ENCODE results near the gene TPBG. TPM values are rescaled to one million over a fixed set of nuclear protein-coding genes. Genes with fewer than 3 reads are reported as not detected.
"Not testable (repeated sequence)": the region's sequence is repeated elsewhere in the genome, so short reads cannot be mapped to it uniquely, and the experiment has no call there.

Gene TPBG
- total RNA-seq, 1 donor from 2014 or later = 15.5 TPM

GRCh38 chr6:82371799-82372546, 8.4 kb downstream of the TPBG start:
- intact Hi-C loops (cut with DNase I) = no loop called here
- DNase-seq (ENCODE audit: low spot score) (no peak), ATAC-seq (no peak)

DNA sequence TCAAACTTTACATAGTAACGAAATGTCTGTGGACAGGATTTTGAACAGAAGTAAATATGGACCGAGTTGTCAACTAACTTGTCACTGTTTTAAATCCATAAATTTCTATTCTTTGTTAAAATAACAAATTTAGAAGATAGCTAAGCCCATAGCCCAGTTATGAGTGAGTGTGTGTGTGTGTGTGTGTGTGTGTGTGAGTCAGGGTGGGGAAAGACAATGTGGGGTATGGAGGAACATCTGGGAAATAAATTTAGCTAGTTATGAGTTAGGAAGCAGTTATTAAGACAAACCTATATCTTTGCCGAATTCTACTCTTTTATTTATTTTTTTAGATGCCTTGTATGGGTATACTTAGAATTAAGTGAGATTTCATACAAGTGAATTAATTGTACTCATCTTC, 9.0 kb downstream of the TPBG start:
- ATAC-seq (no peak), DNase-seq (ENCODE audit: low spot score) (no peak)
- intact Hi-C loops (cut with DNase I) = no loop called here

DNA sequence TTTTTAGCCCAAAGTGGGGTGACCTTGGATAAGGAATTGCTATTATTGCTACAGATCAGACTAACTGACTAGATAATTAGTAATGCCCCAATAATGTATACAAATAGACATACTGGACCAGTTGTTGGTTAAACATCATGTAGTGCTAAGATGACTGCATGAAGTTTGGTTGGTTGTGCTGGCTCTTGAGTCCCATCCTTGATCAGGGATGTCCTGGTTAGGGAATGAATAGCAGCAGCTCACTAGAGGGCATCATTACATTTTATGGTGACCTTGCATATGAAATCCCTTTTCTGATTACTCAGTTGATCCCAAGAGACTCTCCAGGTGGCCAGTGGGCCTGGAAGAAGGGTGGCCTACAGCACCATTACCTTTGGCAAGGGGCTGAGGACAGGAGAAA, 10.9 kb downstream of the TPBG start:
- ATAC-seq (no peak), DNase-seq (ENCODE audit: low spot score) (no peak)
- intact Hi-C loops (cut with DNase I) = no loop called here

DNA sequence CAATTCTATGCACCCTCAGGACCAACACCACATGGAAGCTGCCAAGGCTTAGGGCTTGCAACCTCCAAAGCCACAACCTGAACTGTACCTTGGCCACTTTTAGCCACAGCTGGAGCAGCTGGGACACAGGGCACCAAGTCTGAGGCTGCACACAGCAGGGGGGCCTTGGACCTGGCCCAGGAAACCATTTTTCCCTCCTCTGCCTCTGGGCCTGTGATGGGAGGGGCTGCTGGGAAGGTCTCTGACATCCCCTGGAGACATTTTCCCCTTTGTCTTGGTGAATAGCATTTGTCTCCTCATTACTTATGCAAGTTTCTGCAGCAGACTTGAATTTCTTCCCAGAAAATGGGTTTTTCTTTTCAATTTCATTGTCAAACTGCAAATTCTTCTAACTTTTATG, 13.0 kb downstream of the TPBG start:
- ATAC-seq (no peak), DNase-seq (ENCODE audit: low spot score) (no peak)
- intact Hi-C loops (cut with DNase I) = no loop called here

GRCh38 chr6:82380566-82381185, 17.1 kb downstream of the TPBG start:
- intact Hi-C loops (cut with DNase I) = no loop called here
- ATAC-seq = no peak
- DNase-seq (ENCODE audit: low spot score) = no peak

DNA sequence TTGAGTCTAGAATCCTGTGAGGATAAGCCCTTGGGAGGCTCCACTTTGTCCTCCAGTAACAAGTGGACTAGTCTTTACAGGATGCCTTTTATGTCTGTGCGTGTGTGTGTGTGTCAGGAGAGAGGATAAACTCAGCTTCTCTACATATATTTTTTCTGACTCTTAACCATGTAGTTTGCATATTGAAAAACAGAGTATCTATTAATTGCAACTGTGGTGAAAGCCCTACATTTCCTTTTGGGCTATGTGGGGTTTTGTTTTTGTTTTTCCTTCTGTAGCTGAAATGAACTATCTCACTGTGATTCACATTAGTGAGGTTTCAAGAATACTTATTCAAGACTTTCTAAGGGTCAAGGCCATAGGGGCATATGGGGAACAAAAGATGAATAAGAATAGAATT, 17.7 kb downstream of the TPBG start:
- DNase-seq (ENCODE audit: low spot score) = no peak
- intact Hi-C loops (cut with DNase I) = no loop called here
- no peak for ATAC-seq

- ATAC-seq (no peak), DNase-seq (ENCODE audit: low spot score) (no peak)
- intact Hi-C loops (cut with DNase I) = no loop called here
These were observed 21.5 kb downstream of the TPBG start for GRCh38 chr6:82385102-82385501.

GRCh38 chr6:82385546-82385945, 21.9 kb downstream of the TPBG start:
- ATAC-seq (no peak), DNase-seq (ENCODE audit: low spot score) (no peak)
- intact Hi-C loops (cut with DNase I) = no loop called here

DNA sequence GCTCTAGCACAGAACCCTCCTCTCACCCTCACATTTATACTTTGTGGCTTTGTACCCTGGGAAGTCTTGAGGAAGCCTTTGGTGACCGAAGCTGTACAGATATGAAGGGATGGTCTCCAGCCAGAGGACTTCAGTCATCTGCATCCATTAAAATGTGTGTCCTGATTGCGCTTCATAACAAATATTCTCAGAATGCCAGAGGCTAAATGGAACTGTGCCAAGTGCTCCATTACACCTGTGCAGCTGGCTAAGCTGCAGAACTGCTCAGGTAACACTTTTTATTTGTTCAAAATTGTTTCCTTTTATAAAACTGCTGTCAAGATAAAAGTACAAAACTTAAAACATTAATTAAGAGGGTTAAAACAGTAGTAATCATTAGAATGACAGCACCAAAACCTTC, 22.3 kb downstream of the TPBG start:
- intact Hi-C loops (cut with DNase I) = no loop called here
- no peak for ATAC-seq

GRCh38 chr6:82394770-82395169, 31.2 kb downstream of the TPBG start:
- not testable (repeated sequence) for ATAC-seq

More for the DNA sequence above, 22.3 kb downstream of the TPBG start:
- no peak for DNase-seq (ENCODE audit: low spot score)

DNA sequence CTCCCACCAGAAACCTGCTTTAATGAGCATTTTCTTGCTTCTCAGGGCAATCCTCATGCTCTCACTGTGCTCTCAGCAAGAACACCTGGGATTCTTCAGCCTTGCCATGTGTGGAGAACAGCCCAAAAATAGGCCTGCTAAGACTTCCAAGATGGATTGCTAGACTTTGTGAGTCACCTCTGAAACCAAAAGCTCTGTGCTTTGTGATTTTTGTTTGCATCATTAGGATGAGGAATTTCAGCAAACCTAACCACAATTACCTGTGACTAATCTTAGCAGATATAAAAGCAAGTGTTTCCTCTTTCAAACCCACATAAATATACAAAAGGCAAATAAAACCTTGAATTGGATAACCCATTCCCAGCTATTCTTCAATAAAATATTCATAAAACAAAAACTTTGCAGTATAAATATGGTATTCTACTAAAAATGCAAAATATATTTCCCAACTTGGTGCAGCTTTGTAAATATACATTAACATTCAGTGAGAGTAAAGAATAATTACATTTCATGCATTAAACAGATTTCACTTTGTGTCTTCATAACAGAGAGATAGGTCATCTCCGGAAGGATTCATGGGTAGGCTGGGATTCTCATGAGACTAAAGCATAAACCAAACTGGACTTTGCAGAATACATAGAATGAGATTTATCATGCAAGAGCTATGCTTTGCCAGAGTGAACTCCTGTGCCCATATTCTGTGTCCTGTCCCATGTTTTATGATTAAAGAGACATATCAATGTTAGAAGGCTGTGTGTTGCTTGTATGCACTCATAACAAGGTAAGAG, 33.5 kb downstream of the TPBG start:
- intact Hi-C loops (cut with DNase I) = no loop called here
- ATAC-seq (no peak), DNase-seq (ENCODE audit: low spot score) (no peak)

More at GRCh38 chr6:82394770-82395169, 31.2 kb downstream of the TPBG start:
- intact Hi-C loops (cut with DNase I); DNase-seq (ENCODE audit: low spot score): not testable (repeated sequence)

DNA sequence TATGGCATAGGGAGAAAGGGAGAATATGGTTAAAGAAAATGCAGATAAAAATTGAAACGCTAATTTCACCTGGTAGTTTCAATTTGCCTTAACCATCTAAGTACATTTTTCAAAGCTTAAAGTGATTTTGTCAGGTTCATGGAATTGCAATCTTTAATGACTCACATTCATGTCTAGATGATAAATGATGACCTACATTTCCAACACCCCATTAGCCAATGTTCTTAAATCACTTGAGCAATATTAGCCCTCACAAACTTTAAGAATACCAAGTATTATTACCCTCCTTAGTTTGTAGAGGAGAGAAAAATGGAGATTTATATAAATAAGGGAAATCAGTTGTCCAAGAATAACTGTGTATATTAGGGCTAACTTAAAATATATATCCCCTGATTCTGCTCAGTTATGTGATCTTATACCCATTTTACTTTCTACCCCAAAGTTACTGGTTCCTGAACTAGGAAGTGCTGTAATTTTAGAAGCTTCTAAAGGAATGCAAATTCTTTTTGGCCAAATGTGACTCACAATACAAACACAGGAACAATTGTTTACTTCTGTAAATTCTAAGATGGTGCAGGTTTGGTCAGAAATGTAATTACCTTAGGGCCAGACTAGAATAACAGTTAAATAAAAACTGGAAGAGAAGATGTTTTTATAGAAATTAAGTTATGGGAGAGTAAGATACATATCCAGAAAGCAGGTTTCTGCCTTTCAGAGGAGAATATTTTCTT, 34.5 kb downstream of the TPBG start:
- DNase-seq (ENCODE audit: low spot score) (no peak), ATAC-seq (no peak)
- intact Hi-C loops (cut with DNase I) = no loop called here

- DNase-seq (ENCODE audit: low spot score) (no peak), ATAC-seq (no peak)
- intact Hi-C loops (cut with DNase I) = no loop called here
These were observed 45.4 kb downstream of the TPBG start for GRCh38 chr6:82408952-82409431.

DNA sequence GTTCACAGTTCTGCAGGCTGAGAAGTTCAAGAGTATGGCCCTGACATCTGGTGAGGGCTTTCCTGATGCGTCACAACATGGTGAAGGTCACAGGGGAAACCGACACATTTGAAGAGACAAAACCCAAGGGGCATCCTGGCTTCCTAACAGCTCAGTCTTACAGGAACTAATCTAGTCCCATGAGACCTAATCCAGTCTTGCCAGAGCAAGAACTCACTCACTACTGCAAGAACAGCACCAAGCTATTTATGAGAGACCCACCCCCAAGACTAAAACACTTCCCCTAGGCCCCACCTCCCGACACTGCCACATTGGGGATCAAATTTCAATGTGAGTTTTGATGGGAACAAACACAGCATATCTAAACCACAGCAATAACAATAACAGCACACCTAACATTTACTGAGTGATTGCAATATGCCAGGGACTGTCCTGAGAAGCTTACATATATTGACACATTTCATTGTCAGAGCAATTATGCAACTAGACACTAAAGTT, 46.6 kb downstream of the TPBG start:
- DNase-seq (ENCODE audit: low spot score) = no peak
- intact Hi-C loops (cut with DNase I) = no loop called here
- ATAC-seq = no peak

GRCh38 chr6:82413868-82414267, 50.3 kb downstream of the TPBG start:
- intact Hi-C loops (cut with DNase I) = no loop called here
- ATAC-seq = no peak

GRCh38 chr6:82415820-82416219, 52.2 kb downstream of the TPBG start:
- no peak for DNase-seq (ENCODE audit: low spot score)
- intact Hi-C loops (cut with DNase I) = no loop called here
- ATAC-seq = no peak

More at GRCh38 chr6:82413868-82414267, 50.3 kb downstream of the TPBG start:
- no peak for DNase-seq (ENCODE audit: low spot score)

DNA sequence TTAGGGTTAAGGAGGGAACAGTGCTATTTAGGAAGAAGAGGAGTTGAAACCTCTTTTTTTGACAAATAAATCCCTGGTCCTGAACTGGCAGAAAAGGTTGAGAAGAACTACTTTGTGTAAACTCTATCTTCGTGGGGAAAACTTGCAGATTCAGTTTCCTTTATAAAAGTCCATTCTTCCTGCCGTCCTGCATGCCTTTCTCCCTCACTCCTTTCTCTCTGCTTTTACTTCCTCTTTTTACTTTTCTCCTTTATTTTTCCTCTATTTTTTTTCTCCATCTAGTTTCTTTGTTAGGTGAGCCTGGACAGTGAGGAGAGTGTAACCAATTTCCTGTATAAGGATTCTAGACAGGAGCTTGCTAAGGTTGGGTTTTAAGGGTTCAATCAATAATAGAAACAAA, 52.7 kb downstream of the TPBG start:
- intact Hi-C loops (cut with DNase I) = no loop called here
- no peak for DNase-seq (ENCODE audit: low spot score)

More for the DNA sequence above, 52.7 kb downstream of the TPBG start:
- no peak for ATAC-seq

Measured in sciatic nerve (tissue), 2 donors.